CD8-positive, alpha-beta memory T cell (primary cell): ENCODE measurements around the gene CSF3. TPM values are rescaled to one million over a fixed set of nuclear protein-coding genes. Genes with fewer than 3 reads are reported as not detected.

Source experiments
- CTCF ChIA-PET: fragments of 350-600 bp; sonication (Branson Sonifier 250); formaldehyde crosslinking; loops from one replicate; lab custom pipeline; 2021; ENCODE audit warnings: antibody characterized with exemption; lab: Charles Lee
- POLR2A ChIA-PET: fragments of 350-600 bp; sonication (Branson Sonifier 250); formaldehyde crosslinking; loops from one replicate; lab custom pipeline; 2021; ENCODE audit warnings: antibody characterized with exemption; lab: Charles Lee
- DNase-seq, 5 donors: peaks; one replicate each; pipeline versions ENCODE4 v3.0.0 to v3.0.0-alpha.2; 2020 to 2022; ENCODE audit warnings: mixed read lengths in 1 of 5
- H3K27ac ChIP-seq: one replicate; pipeline ENCODE4 v1.7.0; 2013; ENCODE audit warnings: low read depth, mild to moderate bottlenecking, low read length, moderate library complexity
- H3K27me3 ChIP-seq: 2 replicates; pipeline ENCODE4 v1.7.0; 2013; ENCODE audit warnings: low read length, mild to moderate bottlenecking; ENCODE audit not compliant: insufficient read depth, poor library complexity, severe bottlenecking
- H3K36me3 ChIP-seq: 2 replicates; pipeline ENCODE4 v1.7.0; 2013; ENCODE audit warnings: mild to moderate bottlenecking, low read length, moderate library complexity; ENCODE audit not compliant: insufficient read depth
- H3K4me1 ChIP-seq: 2 replicates; pipeline ENCODE4 v1.7.0; 2013; ENCODE audit warnings: mild to moderate bottlenecking, low read length, moderate library complexity; ENCODE audit not compliant: insufficient read depth
- H3K4me3 ChIP-seq: 2 replicates; pipeline ENCODE4 v1.7.0; 2013; ENCODE audit warnings: mild to moderate bottlenecking, low read length
- H3K9me3 ChIP-seq: 2 replicates; pipeline ENCODE4 v1.7.0; 2013; ENCODE audit warnings: mild to moderate bottlenecking, low read length
- H3K27ac Mint-ChIP-seq, 8 donors: one replicate each; pipeline ENCODE4 v1.8.0; 2020 to 2021; ENCODE audit warnings: mixed read lengths in 8 of 8, mild to moderate bottlenecking in 6 of 8, inconsistent platforms in 3 of 8, moderate library complexity in 3 of 8
- H3K27me3 Mint-ChIP-seq, 2 donors: one replicate each; pipeline ENCODE4 v1.8.0; 2020 to 2021; ENCODE audit warnings: mixed read lengths in 2 of 2, mild to moderate bottlenecking in 1 of 2, moderate library complexity in 1 of 2
- H3K36me3 Mint-ChIP-seq, 3 donors: one replicate each; pipeline ENCODE4 v1.8.0; 2020 to 2021; ENCODE audit warnings: mixed read lengths in 3 of 3, inconsistent platforms in 1 of 3, mild to moderate bottlenecking in 1 of 3
- H3K4me1 Mint-ChIP-seq, 3 donors: one replicate each; pipeline ENCODE4 v1.8.0; 2020 to 2021; ENCODE audit warnings: mixed read lengths in 3 of 3, inconsistent platforms in 1 of 3, mild to moderate bottlenecking in 1 of 3
- H3K4me3 Mint-ChIP-seq, 7 donors: one replicate each; pipeline ENCODE4 v1.8.0; 2020 to 2021; ENCODE audit warnings: mixed read lengths in 7 of 7, mild to moderate bottlenecking in 6 of 7, moderate library complexity in 4 of 7, inconsistent platforms in 2 of 7
- H3K9me3 Mint-ChIP-seq, 5 donors: one replicate each; pipeline ENCODE4 v1.8.0; 2020 to 2022; ENCODE audit warnings: mixed read lengths in 5 of 5, mild to moderate bottlenecking in 3 of 5, moderate library complexity in 2 of 5, inconsistent platforms in 1 of 5
- polyA plus RNA-seq: library from polyadenylated mRNA; unstranded; fragments of 300-500 nt; fragmentation: Illumina TruSeq; gene quantifications from one replicate; pipeline ENCODE4 v1.2.3, GENCODE V29; 2021
- total RNA-seq, 2 experiments: library from RNA; stranded (reverse); gene quantifications; one replicate each; pipeline ENCODE4 v1.2.3, GENCODE V29; 2021

Gene CSF3
- total and polyA plus RNA-seq, 3 experiments from 2014 or later = not detected

GRCh38 chr17:40020146-40020545, 4.9 kb downstream of the CSF3 start:
- peak overlapping the region in 1 of 7 donors; percentile 65 for H3K4me3 Mint-ChIP-seq
- H3K4me1 Mint-ChIP-seq = peaks cover under 1% of the 10 kb centered on the region in 3 donors
- ChIA-PET CTCF (no interaction called here), POLR2A (no interaction called here)
- H3K9me3 ChIP-seq = no peaks in the 10 kb centered on the region
- H3K27ac Mint-ChIP-seq = peak overlapping the region in 1 of 8 donors; percentile 81
- peaks cover 12% of the 10 kb centered on the region for H3K36me3 ChIP-seq
- no peak for DNase-seq
- no peaks in the 10 kb centered on the region for H3K27me3 Mint-ChIP-seq
- H3K9me3 Mint-ChIP-seq = no peaks in the 10 kb centered on the region
- H3K36me3 Mint-ChIP-seq = peaks cover 0 to 54% (median 5%) of the 10 kb centered on the region in 3 donors
- no peak overlapping the region for H3K4me3 ChIP-seq
- peaks cover under 1% of the 10 kb centered on the region for H3K4me1 ChIP-seq
- H3K27ac ChIP-seq = no peak overlapping the region
- no peaks in the 10 kb centered on the region for H3K27me3 ChIP-seq

- no peak for DNase-seq
- peak overlapping the region in 2 of 8 donors; percentile 45 to 65 for H3K27ac Mint-ChIP-seq
- peaks cover 21% of the 10 kb centered on the region for H3K36me3 ChIP-seq
- no peaks in the 10 kb centered on the region for H3K9me3 ChIP-seq
- ChIA-PET CTCF (interaction anchor here (1.1 to 1.5 kb wide), 2 partner anchors 9 to 149 kb away, joined by 3 to 11 read pairs; no protein-coding TSS in a partner anchor), POLR2A (interaction anchor here (0.5 to 0.6 kb wide), 2 partner anchors 127 to 639 kb away, joined by 3 read pairs; no protein-coding TSS in a partner anchor)
- no peaks in the 10 kb centered on the region for H3K27me3 Mint-ChIP-seq
- H3K4me1 ChIP-seq = peaks cover 14% of the 10 kb centered on the region
- H3K27me3 ChIP-seq = no peaks in the 10 kb centered on the region
- peaks cover 0 to 68% (median 10%) of the 10 kb centered on the region in 3 donors for H3K36me3 Mint-ChIP-seq
- no peak overlapping the region for H3K4me3 ChIP-seq
- no peak overlapping the region for H3K4me3 Mint-ChIP-seq
- peaks cover 14 to 15% (median 14%) of the 10 kb centered on the region in 3 donors for H3K4me1 Mint-ChIP-seq
- no peaks in the 10 kb centered on the region for H3K9me3 Mint-ChIP-seq
- no peak overlapping the region for H3K27ac ChIP-seq
These were observed 6.3 kb downstream of the CSF3 start for GRCh38 chr17:40021451-40021971.

- no peaks in the 10 kb centered on the region for H3K27me3 ChIP-seq
- ChIA-PET POLR2A (no interaction called here), CTCF (interaction anchor here (0.6 to 1.5 kb wide), 3 partner anchors 10 to 620 kb away, joined by 3 to 11 read pairs (median 3); no protein-coding TSS in a partner anchor)
- peaks cover 23% of the 10 kb centered on the region for H3K36me3 ChIP-seq
- H3K27ac ChIP-seq = no peak overlapping the region
- DNase-seq = no peak
- peaks cover 20 to 22% (median 21%) of the 10 kb centered on the region in 3 donors for H3K4me1 Mint-ChIP-seq
- H3K9me3 Mint-ChIP-seq = no peaks in the 10 kb centered on the region
- H3K4me3 Mint-ChIP-seq = no peak overlapping the region
- peaks cover 19% of the 10 kb centered on the region for H3K4me1 ChIP-seq
- H3K27me3 Mint-ChIP-seq = no peaks in the 10 kb centered on the region
- H3K27ac Mint-ChIP-seq = no peak overlapping the region
- no peaks in the 10 kb centered on the region for H3K9me3 ChIP-seq
- no peak overlapping the region for H3K4me3 ChIP-seq
- peaks cover 0 to 75% (median 10%) of the 10 kb centered on the region in 3 donors for H3K36me3 Mint-ChIP-seq
These were observed 7.3 kb downstream of the CSF3 start for GRCh38 chr17:40022497-40022896.

GRCh38 chr17:40022961-40023541, 7.8 kb downstream of the CSF3 start:
- no peak overlapping the region for H3K27ac Mint-ChIP-seq
- Histone ChIP-seq H3K9me3 (no peaks in the 10 kb centered on the region), H3K4me1 (peaks cover 19% of the 10 kb centered on the region), H3K27ac (no peak overlapping the region), H3K27me3 (no peaks in the 10 kb centered on the region), H3K36me3 (peaks cover 23% of the 10 kb centered on the region), H3K4me3 (no peak overlapping the region)
- H3K4me3 Mint-ChIP-seq = no peak overlapping the region
- peaks cover 0 to 76% (median 10%) of the 10 kb centered on the region in 3 donors for H3K36me3 Mint-ChIP-seq
- no peaks in the 10 kb centered on the region for H3K27me3 Mint-ChIP-seq
- POLR2A ChIA-PET = no interaction called here
- peaks cover 20 to 22% (median 21%) of the 10 kb centered on the region in 3 donors for H3K4me1 Mint-ChIP-seq
- H3K9me3 Mint-ChIP-seq = no peaks in the 10 kb centered on the region
- CTCF ChIA-PET = interaction anchor here (0.6 to 1.5 kb wide), 2 partner anchors 10 to 620 kb away, joined by 3 to 11 read pairs; no protein-coding TSS in a partner anchor
- DNase-seq = no peak

GRCh38 chr17:40023590-40024292, 8.5 kb downstream of the CSF3 start:
- Histone ChIP-seq H3K36me3 (peaks cover 23% of the 10 kb centered on the region), H3K4me3 (no peak overlapping the region), H3K4me1 (peaks cover 19% of the 10 kb centered on the region), H3K9me3 (no peaks in the 10 kb centered on the region), H3K27me3 (no peaks in the 10 kb centered on the region), H3K27ac (no peak overlapping the region)
- H3K4me1 Mint-ChIP-seq = peaks cover 20 to 22% (median 21%) of the 10 kb centered on the region in 3 donors
- H3K9me3 Mint-ChIP-seq = no peaks in the 10 kb centered on the region
- no peak overlapping the region for H3K27ac Mint-ChIP-seq
- CTCF ChIA-PET = no interaction called here
- POLR2A ChIA-PET = no interaction called here
- no peaks in the 10 kb centered on the region for H3K27me3 Mint-ChIP-seq
- DNase-seq = no peak
- peaks cover 0 to 81% (median 11%) of the 10 kb centered on the region in 3 donors for H3K36me3 Mint-ChIP-seq
- H3K4me3 Mint-ChIP-seq = no peak overlapping the region

GRCh38 chr17:40024901-40025300, 9.7 kb downstream of the CSF3 start:
- POLR2A ChIA-PET = no interaction called here

GRCh38 chr17:40025559-40025958, 10.3 kb downstream of the CSF3 start:
- no peaks in the 10 kb centered on the region for H3K27me3 ChIP-seq
- peaks cover 20 to 22% (median 21%) of the 10 kb centered on the region in 3 donors for H3K4me1 Mint-ChIP-seq
- no peaks in the 10 kb centered on the region for H3K9me3 Mint-ChIP-seq
- DNase-seq = no peak
- ChIA-PET POLR2A (interaction anchor here (1.4 kb wide), 1 partner anchor 8 kb away, joined by 3 read pairs; no protein-coding TSS in a partner anchor), CTCF (interaction anchor here (1.0 to 5.1 kb wide), 9 partner anchors 9 to 87 kb away, joined by 3 to 63 read pairs (median 3); partner anchors contain the start of gene CSF3)
- no peaks in the 10 kb centered on the region for H3K27me3 Mint-ChIP-seq
- H3K36me3 Mint-ChIP-seq = peaks cover 4 to 78% (median 15%) of the 10 kb centered on the region in 3 donors
- H3K4me3 Mint-ChIP-seq = peak overlapping the region in 2 of 7 donors; percentile 1 to 24
- peaks cover 26% of the 10 kb centered on the region for H3K36me3 ChIP-seq
- H3K4me3 ChIP-seq = no peak overlapping the region
- H3K27ac ChIP-seq = no peak overlapping the region
- no peaks in the 10 kb centered on the region for H3K9me3 ChIP-seq
- peaks cover 19% of the 10 kb centered on the region for H3K4me1 ChIP-seq
- peak overlapping the region in 3 of 8 donors; percentile 55 to 83 (median 72) for H3K27ac Mint-ChIP-seq

More at GRCh38 chr17:40024901-40025300, 9.7 kb downstream of the CSF3 start:
- CTCF ChIA-PET = interaction anchor here (1.0 to 5.1 kb wide), 6 partner anchors 9 to 71 kb away, joined by 3 to 63 read pairs (median 3); partner anchors contain the start of gene CSF3
- H3K27ac Mint-ChIP-seq = no peak overlapping the region
- H3K4me1 Mint-ChIP-seq = peaks cover 20 to 22% (median 21%) of the 10 kb centered on the region in 3 donors
- H3K27me3 ChIP-seq = no peaks in the 10 kb centered on the region
- no peak overlapping the region for H3K27ac ChIP-seq
- no peaks in the 10 kb centered on the region for H3K27me3 Mint-ChIP-seq
- H3K4me3 Mint-ChIP-seq = no peak overlapping the region
- H3K36me3 Mint-ChIP-seq = peaks cover 4 to 81% (median 15%) of the 10 kb centered on the region in 3 donors
- no peak overlapping the region for H3K4me3 ChIP-seq
- H3K36me3 ChIP-seq = peaks cover 27% of the 10 kb centered on the region
- H3K4me1 ChIP-seq = peaks cover 19% of the 10 kb centered on the region
- H3K9me3 ChIP-seq = no peaks in the 10 kb centered on the region
- no peaks in the 10 kb centered on the region for H3K9me3 Mint-ChIP-seq
- no peak for DNase-seq
